Spleen (tissue), 11 donors: ENCODE results near the gene RGS7BP. TPM values are rescaled to one million over a fixed set of nuclear protein-coding genes. Genes with fewer than 3 reads are reported as not detected.

Experiments
- DNase-seq: peaks from one replicate; pipeline ENCODE4 v3.0.0-alpha.2; 2020
- H3K27ac ChIP-seq, 8 donors: fragments of 200-600 bp; sonication (generic) in 7 of 8; 1 replicate in 4 of 8; 2 replicates in 4 of 8; pipeline versions ENCODE4 v1.5.0 to v1.8.0; 2016 to 2021; ENCODE audit warnings: inconsistent platforms in 4 of 8, mild to moderate bottlenecking in 4 of 8, moderate library complexity in 1 of 8
- H3K27me3 ChIP-seq, 7 donors: fragments of 200-600 bp; sonication (generic) in 6 of 7; replicated peaks in 1 of 7; 1 replicate in 4 of 7; 2 replicates in 3 of 7; pipeline versions ENCODE4 v1.5.0 to v1.8.0; 2016 to 2021; ENCODE audit warnings: inconsistent platforms in 3 of 7, mild to moderate bottlenecking in 1 of 7
- H3K36me3 ChIP-seq, 6 donors: fragments of 200-600 bp; sonication (generic) in 5 of 6; 1 replicate in 4 of 6; 2 replicates in 2 of 6; pipeline versions ENCODE4 v1.5.0 to v1.8.0; 2016 to 2021; ENCODE audit warnings: inconsistent platforms in 2 of 6
- H3K4me1 ChIP-seq, 6 donors: fragments of 200-600 bp; sonication (generic) in 5 of 6; 1 replicate in 3 of 6; 2 replicates in 3 of 6; pipeline versions ENCODE4 v1.5.0 to v1.8.0; 2016 to 2021; ENCODE audit warnings: inconsistent platforms in 3 of 6
- H3K4me3 ChIP-seq, 8 donors: fragments of 200-600 bp; sonication (generic) in 7 of 8; 1 replicate in 4 of 8; 2 replicates in 4 of 8; pipeline versions ENCODE4 v1.5.0 to v1.8.0; 2016 to 2021; ENCODE audit warnings: inconsistent platforms in 4 of 8, mild to moderate bottlenecking in 4 of 8, moderate library complexity in 2 of 8
- H3K9me3 ChIP-seq, 8 donors: fragments of 200-600 bp; sonication (generic) in 7 of 8; 1 replicate in 4 of 8; 2 replicates in 4 of 8; pipeline versions ENCODE4 v1.5.0 to v1.8.0; 2016 to 2021; ENCODE audit warnings: inconsistent platforms in 4 of 8
- CTCF ChIP-seq, 11 experiments: fragments of 200-600 bp in 7 of 11; fragments of 450-650 bp in 4 of 11; sonication (generic) in 4 of 11; IDR thresholded peaks in 8 of 11; conservative IDR thresholded peaks in 3 of 11; 1 replicate in 7 of 11; 2 replicates in 4 of 11; pipeline versions ENCODE4 v1.4.0 to v1.8.0; 2016 to 2021; ENCODE audit warnings: antibody characterized with exemption in 11 of 11, inconsistent platforms in 4 of 11, mild to moderate bottlenecking in 1 of 11
- POLR2A ChIP-seq, 3 donors: fragments of 450-650 bp; IDR thresholded peaks; one replicate each; pipeline ENCODE4 v1.5.1; 2017; ENCODE audit warnings: antibody characterized with exemption in 3 of 3, mild to moderate bottlenecking in 1 of 3
- POLR2AphosphoS5 ChIP-seq, 3 donors: sonication (generic); formaldehyde crosslinking; IDR thresholded peaks; one replicate each; pipeline ENCODE4 v1.5.1; 2017; ENCODE audit warnings: antibody characterized with exemption in 3 of 3
- WGBS, 5 donors: extraction: QIAGEN DNeasy Blood & Tissue Kit in 3 of 5; methylation state at CpG; one replicate each; pipeline versions ENCODE4 v1.1.5 to v1.1.7; 2013 to 2018; 5-methylcytosine and 5-hydroxymethylcytosine counted together
- intact Hi-C: fragments of 100-400 bp; cut with DNase I; formaldehyde crosslinking; loops from one replicate; pipeline ENCODE4 v1.15.0; 2023; ENCODE audit warnings: low total_unique reads
- polyA plus RNA-seq, 3 donors: library from polyadenylated mRNA; stranded (reverse); fragments of 200-250 nt; gene quantifications; one replicate each; pipeline ENCODE4 v1.2.1, GENCODE V29; 2013
- total RNA-seq, 7 donors: library from RNA; depleted of rRNA in 3 of 7; stranded (reverse); fragments of >200 nt in 3 of 7; fragmentation: NEBNext Ultra II Directional in 4 of 7; extraction: Animal tissue kit (Norgen Biotek cat#: 25700) in 4 of 7; gene quantifications; one replicate each; pipeline versions ENCODE4 v1.1.0 to v1.2.1, GENCODE V29; 2016 to 2021
- donor health status: healthy with polysubstance abuse.
- donor health status: DM: no; HTN: no; CAD: no; lungs with moderate emphysema.
- donor health status: DM: no; HTN: no; CAD: no.
- donor health status: Bipolar disorder and iron deficiency.
- donor health status: healthy.
- donor health status: DM: no; HTN: no; CAD: no.
- donor health status: DM: yes; HTN: yes; CAD: no.

The RGS7BP gene
- total and polyA plus RNA-seq, 10 donors = 0.11 to 3.7 (median 0.73) TPM

GRCh38 chr5:64502196-64502595 is 3.6 kb upstream of the RGS7BP start:
- Histone ChIP-seq H3K27ac (no peak overlapping the region), H3K4me3 (no peak overlapping the region), H3K36me3 (no peaks in the 10 kb centered on the region), H3K27me3 (peaks cover 0 to 50% (median 17%) of the 10 kb centered on the region in 7 donors), H3K9me3 (no peaks in the 10 kb centered on the region), H3K4me1 (peaks cover 0 to 18% (median 5%) of the 10 kb centered on the region in 6 donors)
- DNase-seq = no peak
- no peak for TF ChIP-seq CTCF (IDR thresholded peaks at IDR 0.05 in 8 of 11, conservative IDR thresholded peaks at IDR 0.05 in 3 of 11)
- WGBS, 5 donors = 32 to 46% (median 38%) methylated on average over 5 of the region's 5 CpGs
- intact Hi-C loops = no loop called here

- Histone ChIP-seq H3K27me3 (peaks cover 0 to 57% (median 20%) of the 10 kb centered on the region in 7 donors), H3K9me3 (no peaks in the 10 kb centered on the region), H3K36me3 (no peaks in the 10 kb centered on the region), H3K4me3 (peak overlapping the region; percentile 16 to 67 (median 38)), H3K4me1 (peaks cover 0 to 24% (median 5%) of the 10 kb centered on the region in 6 donors), H3K27ac (peak overlapping the region in 4 of 8 donors; percentile 10 to 50 (median 28))
- peak; percentile 72 for DNase-seq
- intact Hi-C loops = no loop called here
- TF ChIP-seq POLR2A (IDR thresholded peaks at IDR 0.05) (no peak), POLR2AphosphoS5 (IDR thresholded peaks at IDR 0.05) (no peak), CTCF (IDR thresholded peaks at IDR 0.05 in 8 of 11, conservative IDR thresholded peaks at IDR 0.05 in 3 of 11) (no peak)
- 3 to 4% (median 4%) methylated on average over 33 to 39 of the region's 39 CpGs for WGBS, 5 donors
Observed at GRCh38 chr5:64506567-64507263, 900 bp downstream of the RGS7BP start.

- Histone ChIP-seq H3K27ac (no peak overlapping the region), H3K4me3 (peak overlapping the region in 6 of 8 donors; percentile 18 to 67 (median 42)), H3K4me1 (peaks cover 0 to 24% (median 5%) of the 10 kb centered on the region in 6 donors), H3K9me3 (no peaks in the 10 kb centered on the region), H3K36me3 (no peaks in the 10 kb centered on the region), H3K27me3 (peaks cover 0 to 56% (median 20%) of the 10 kb centered on the region in 7 donors)
- DNase-seq = no peak
- 10 to 19% (median 18%) methylated on average over 6 of the region's 6 CpGs for WGBS, 5 donors
- intact Hi-C loops = no loop called here
- TF ChIP-seq POLR2A (IDR thresholded peaks at IDR 0.05) (no peak), CTCF (IDR thresholded peaks at IDR 0.05 in 8 of 11, conservative IDR thresholded peaks at IDR 0.05 in 3 of 11) (no peak), POLR2AphosphoS5 (IDR thresholded peaks at IDR 0.05) (no peak)
Observed at GRCh38 chr5:64507264-64507605, 1.4 kb downstream of the RGS7BP start.

- intact Hi-C loops = no loop called here
- no peak for DNase-seq
- Histone ChIP-seq H3K9me3 (no peaks in the 10 kb centered on the region), H3K4me1 (peaks cover 0 to 24% (median 5%) of the 10 kb centered on the region in 6 donors), H3K27me3 (peaks cover 0 to 31% (median 20%) of the 10 kb centered on the region in 7 donors), H3K36me3 (no peaks in the 10 kb centered on the region), H3K27ac (peak overlapping the region in 4 of 8 donors; percentile 16 to 46 (median 34)), H3K4me3 (no peak overlapping the region)
- 63 to 68% (median 66%) methylated on average over 7 of the region's 7 CpGs for WGBS, 5 donors
- no peak for TF ChIP-seq CTCF (IDR thresholded peaks at IDR 0.05 in 8 of 11, conservative IDR thresholded peaks at IDR 0.05 in 3 of 11)
Observed at GRCh38 chr5:64509828-64510227, 4.0 kb downstream of the RGS7BP start.
